Measurements from ENCODE around the gene CHRNA3.

The CHRNA3 gene

GRCh38 chr15:78550815-78551214 lies 70.0 kb downstream of the CHRNA3 start:
- DNase-seq = no peak

GRCh38 chr15:78550194-78550593 lies 70.6 kb downstream of the CHRNA3 start:
- no peak for DNase-seq
